Measurements from ENCODE around the gene TMEM238L.

GRCh38 chr17:10807704-10808128 lies 3.8 kb upstream of the TMEM238L start:
- TF ChIP-seq CTCF (IDR thresholded peaks at IDR 0.05; ENCODE audit: low read depth, low read length) (no peak), EZH2phosphoT487 (IDR thresholded peaks at IDR 0.05; ENCODE audit: low read depth) (no peak)

All from OCI-LY3 (cell line).